Muscle layer of duodenum (tissue), 2 donors: ENCODE data around the gene CEACAM16.
A peak's percentile ranks its signal among the peaks of the same experiment; 100 is the strongest.

Experiments used
- H3K27ac ChIP-seq: one replicate; pipeline ENCODE4 v1.7.0; 2013; ENCODE audit warnings: mild to moderate bottlenecking, low read length
- H3K27me3 ChIP-seq: one replicate; pipeline ENCODE4 v1.7.0; 2013; ENCODE audit warnings: low read depth, mild to moderate bottlenecking, control low read depth, low read length
- H3K36me3 ChIP-seq, 2 donors: one replicate each; pipeline ENCODE4 v1.7.0; 2013; ENCODE audit warnings: low read length in 2 of 2, control low read depth in 1 of 2, mild to moderate bottlenecking in 1 of 2; ENCODE audit not compliant: insufficient read depth in 2 of 2, control insufficient read depth in 1 of 2
- H3K4me1 ChIP-seq, 2 donors: one replicate each; pipeline ENCODE4 v1.7.0; 2013; ENCODE audit warnings: low read length in 2 of 2, mild to moderate bottlenecking in 2 of 2, control low read depth in 1 of 2, moderate library complexity in 1 of 2; ENCODE audit not compliant: insufficient read depth in 2 of 2, control insufficient read depth in 1 of 2
- H3K4me3 ChIP-seq, 2 donors: one replicate each; pipeline ENCODE4 v1.7.0; 2013; ENCODE audit warnings: low read length in 2 of 2, low read depth in 1 of 2, mild to moderate bottlenecking in 1 of 2
- H3K9me3 ChIP-seq, 2 donors: one replicate each; pipeline ENCODE4 v1.7.0; 2013; ENCODE audit warnings: low read length in 2 of 2, control low read depth in 1 of 2, mild to moderate bottlenecking in 1 of 2; ENCODE audit not compliant: control insufficient read depth in 1 of 2
- donor health status: healthy.

Gene CEACAM16

DNA sequence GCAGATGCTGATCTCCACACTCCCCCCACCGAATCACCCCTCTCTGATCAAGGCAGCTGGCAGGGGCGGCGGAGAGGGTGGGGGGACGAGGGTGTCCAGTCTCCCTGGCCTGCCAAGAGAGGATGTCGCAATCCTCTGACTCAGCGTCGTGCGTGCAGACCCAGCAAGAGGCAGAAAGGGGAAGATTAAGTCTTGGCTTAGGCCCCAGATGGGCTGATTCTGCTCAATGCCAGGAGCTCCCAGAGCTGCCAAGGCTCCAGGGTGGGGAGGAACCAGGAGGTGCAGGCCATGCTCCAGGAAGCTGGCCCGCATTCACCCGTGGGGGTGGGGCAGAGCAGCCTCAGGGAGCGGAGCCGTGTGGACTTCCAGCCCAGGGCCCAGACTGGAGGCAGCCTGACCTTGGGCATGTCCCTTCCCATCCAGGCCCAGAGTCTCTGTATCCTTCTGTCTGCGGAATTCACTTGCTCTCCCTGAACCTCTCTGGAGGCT, 42.9 kb downstream of the CEACAM16 start:
- Histone ChIP-seq H3K27me3 (no peaks in the 10 kb centered on the region), H3K9me3 (no peaks in the 10 kb centered on the region), H3K4me1 (peaks cover 27 to 38% of the 10 kb centered on the region in 2 donors), H3K36me3 (no peaks in the 10 kb centered on the region), H3K4me3 (peak overlapping the region in 1 of 2 donors; percentile 16), H3K27ac (peak overlapping the region; percentile 88)

DNA sequence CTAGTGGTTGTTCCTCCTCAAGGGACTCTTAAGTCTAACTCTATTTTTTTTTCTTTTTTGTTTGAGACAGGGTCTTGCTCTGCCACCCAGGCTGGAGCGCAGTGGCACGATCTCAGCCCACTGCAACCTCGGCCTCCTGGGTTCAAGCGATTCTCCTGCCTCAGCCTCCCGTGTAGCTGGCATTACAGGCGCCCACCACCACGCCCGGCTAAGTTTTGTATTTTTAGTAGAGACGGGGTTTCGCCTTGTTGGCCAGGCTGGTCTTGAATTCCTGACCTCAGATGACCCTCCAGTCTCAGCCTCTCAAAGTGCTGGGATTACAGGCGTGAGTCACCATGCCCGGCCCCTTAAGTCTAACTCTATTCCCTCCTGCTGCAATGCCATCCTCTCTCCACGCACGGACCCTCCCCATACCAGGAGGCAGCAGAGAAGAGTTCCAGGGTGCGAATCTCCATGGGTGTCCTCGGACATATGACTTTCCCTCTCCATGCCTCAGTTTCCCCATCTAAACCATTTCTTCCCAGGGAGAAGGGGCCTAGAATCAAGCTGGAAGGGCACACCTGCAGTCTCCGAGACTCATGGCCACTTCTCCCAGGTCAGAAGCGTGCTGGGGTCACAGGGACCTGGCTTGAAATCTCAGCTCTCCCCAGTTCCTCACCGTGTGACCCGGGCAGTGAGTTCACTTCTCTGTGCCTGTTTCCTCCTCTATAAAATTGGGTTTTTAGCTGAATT, 43.5 kb downstream of the CEACAM16 start:
- no peaks in the 10 kb centered on the region for H3K36me3 ChIP-seq
- no peaks in the 10 kb centered on the region for H3K27me3 ChIP-seq
- H3K9me3 ChIP-seq: no peaks in the 10 kb centered on the region
- H3K4me1 ChIP-seq: peaks cover 30 to 38% of the 10 kb centered on the region in 2 donors
- H3K27ac ChIP-seq: peak overlapping the region; percentile 88
- peak overlapping the region in 1 of 2 donors; percentile 16 for H3K4me3 ChIP-seq

DNA sequence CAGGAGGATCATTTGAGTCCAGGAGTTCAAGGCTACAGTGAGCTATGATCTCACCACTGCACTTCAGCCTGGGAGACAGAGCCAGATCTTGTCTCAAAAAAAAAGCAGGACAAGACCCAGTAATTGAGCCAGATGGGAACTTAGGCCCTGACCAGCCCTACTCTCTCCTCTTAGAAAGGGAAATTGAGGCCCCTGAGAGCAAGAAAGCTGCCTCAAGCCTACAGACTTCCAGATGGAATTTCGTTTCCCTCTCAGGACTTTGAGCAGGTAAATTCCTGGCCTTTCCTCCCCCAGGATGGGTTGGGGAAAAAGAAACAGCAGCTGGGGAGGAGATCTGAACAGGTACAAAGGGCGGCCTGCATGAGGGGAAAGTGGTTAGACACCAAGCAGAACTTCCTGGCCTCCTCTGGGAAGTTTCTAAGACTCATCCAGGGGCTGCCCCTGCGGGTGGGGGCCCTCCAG, 46.0 kb downstream of the CEACAM16 start:
- H3K4me3 ChIP-seq: peak overlapping the region in 1 of 2 donors; percentile 34
- H3K36me3 ChIP-seq: peaks cover 0 to 3% of the 10 kb centered on the region in 2 donors
- no peaks in the 10 kb centered on the region for H3K27me3 ChIP-seq
- H3K4me1 ChIP-seq: peaks cover 25 to 33% of the 10 kb centered on the region in 2 donors
- H3K9me3 ChIP-seq: no peaks in the 10 kb centered on the region
- peak overlapping the region; percentile 92 for H3K27ac ChIP-seq

DNA sequence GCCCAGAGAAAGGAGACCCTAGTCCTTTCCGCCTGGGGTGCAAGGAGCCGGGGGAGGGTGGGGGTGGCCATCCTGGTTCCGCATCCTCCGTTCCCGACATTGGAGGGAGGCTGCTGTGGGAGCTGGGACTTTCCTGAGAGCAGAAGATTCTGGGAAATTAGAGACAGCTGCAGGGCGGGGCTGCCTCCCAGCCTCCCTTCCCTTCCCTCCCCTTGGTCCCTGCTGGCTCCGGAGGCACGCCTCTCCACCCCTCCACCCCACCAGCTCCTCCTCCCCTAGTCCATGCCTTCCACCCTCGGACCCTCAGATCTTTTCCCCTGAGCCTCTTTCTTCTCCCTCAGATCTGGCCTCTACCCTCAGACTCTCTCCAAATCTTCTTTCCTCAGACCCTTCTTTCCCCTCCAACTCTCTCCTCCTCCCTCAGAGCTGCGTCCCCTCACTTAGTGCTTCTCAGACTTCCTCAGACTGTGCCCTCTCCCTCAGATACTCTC, 46.4 kb downstream of the CEACAM16 start:
- H3K36me3 ChIP-seq: peaks cover 0 to 4% of the 10 kb centered on the region in 2 donors
- peaks cover 26 to 38% of the 10 kb centered on the region in 2 donors for H3K4me1 ChIP-seq
- no peaks in the 10 kb centered on the region for H3K9me3 ChIP-seq
- peak overlapping the region; percentile 34 to 42 for H3K4me3 ChIP-seq
- peak overlapping the region; percentile 92 for H3K27ac ChIP-seq
- H3K27me3 ChIP-seq: no peaks in the 10 kb centered on the region

DNA sequence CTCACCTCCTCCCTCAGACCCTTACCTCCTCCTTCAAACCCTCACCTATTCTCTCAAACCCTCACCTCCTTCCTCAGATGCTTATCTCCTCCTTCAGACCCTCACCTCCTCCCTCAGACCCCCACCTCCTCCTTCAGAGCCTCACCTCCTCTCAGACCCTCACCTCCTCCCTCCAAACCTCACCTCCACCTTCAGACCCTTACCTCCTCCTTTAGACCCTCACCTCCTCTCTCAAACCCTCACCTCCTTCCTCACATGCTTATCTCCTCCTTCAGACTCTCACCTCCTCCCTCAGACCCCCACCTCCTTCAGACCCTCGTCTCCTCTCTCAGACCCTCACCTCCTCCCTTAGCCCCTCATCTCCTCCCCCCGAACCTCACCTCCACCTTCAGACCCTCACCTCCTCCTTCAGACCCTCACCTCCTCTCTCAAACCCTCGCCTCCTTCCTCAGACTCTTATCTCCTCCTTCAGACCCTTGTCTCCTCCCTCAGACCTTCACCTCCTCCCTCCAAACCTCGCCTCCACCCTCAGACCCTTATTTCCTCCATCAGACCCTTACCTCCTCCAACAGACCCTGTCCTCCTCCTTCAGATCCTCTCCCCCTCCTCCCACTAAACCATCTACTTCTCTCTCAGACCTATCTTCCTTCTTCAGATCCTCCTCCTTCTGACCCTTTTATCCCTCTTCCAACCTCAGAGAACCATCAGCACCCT, 47.1 kb downstream of the CEACAM16 start:
- peaks cover 26 to 40% of the 10 kb centered on the region in 2 donors for H3K4me1 ChIP-seq
- H3K27me3 ChIP-seq: no peaks in the 10 kb centered on the region
- H3K27ac ChIP-seq: peak overlapping the region; percentile 92
- no peaks in the 10 kb centered on the region for H3K9me3 ChIP-seq
- H3K4me3 ChIP-seq: peak overlapping the region in 1 of 2 donors; percentile 42
- peaks cover 1 to 6% of the 10 kb centered on the region in 2 donors for H3K36me3 ChIP-seq

DNA sequence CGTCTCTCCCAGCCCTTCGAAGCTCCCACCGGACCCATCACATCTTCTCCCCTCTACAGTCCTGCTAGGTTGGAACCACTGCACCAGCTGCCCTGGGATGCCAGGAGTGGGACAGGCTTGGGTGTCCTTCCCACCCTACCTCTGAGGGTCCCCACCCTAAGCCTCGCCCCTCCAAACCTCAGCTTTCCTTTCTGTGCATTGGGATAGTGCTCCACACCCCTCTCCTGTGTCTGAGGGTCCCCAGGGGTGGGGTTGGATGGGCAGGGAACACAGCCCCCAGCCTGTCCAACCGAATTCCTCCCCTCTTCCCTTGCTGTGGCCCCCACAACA, 47.6 kb downstream of the CEACAM16 start:
- peak overlapping the region; percentile 33 to 66 for H3K4me3 ChIP-seq

DNA sequence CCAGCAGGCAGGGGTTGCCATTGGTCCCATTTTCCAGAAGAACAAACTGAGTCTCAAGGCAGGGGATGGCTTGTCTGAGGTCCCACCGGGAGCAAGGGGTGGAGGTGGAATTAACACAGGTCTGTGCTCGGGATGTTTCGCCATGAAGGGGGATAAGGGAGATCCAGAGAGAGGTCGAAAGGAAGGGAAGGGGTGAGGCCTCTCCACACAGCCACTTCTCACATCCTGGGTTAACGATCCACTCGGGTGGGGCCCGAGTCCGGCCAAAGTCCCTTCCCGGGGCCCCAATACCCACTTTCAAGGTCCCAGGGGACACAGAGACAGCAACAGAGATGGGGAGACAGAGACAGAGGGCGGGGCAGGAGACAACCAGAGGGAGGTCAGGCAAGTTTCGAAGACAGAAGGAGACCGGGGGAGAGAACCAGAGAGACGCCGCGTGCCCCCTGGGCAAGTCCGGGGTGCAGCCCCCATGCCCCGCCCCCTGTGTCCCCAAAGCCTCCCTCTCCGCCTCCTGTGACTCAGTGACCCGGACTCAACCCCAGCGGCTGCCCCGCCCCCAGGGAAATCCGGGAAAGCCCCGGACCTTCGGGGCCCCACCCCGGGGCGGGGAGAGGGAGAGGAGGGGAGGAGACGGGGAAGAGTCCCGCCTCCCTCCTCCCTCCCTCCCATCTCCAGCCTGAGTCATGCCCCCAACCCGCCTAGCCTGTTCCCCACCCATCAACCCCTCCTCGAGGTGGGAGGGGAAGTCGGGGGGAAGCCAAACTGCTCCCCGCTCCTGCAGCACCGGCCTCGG, 48.2 kb downstream of the CEACAM16 start:
- no peaks in the 10 kb centered on the region for H3K27me3 ChIP-seq
- peaks cover 8 to 13% of the 10 kb centered on the region in 2 donors for H3K36me3 ChIP-seq
- peaks cover 24 to 40% of the 10 kb centered on the region in 2 donors for H3K4me1 ChIP-seq
- H3K9me3 ChIP-seq: no peaks in the 10 kb centered on the region
- peak overlapping the region; percentile 99 for H3K27ac ChIP-seq
- peak overlapping the region; percentile 66 to 87 for H3K4me3 ChIP-seq

More for the DNA sequence above, 47.6 kb downstream of the CEACAM16 start:
- Histone ChIP-seq H3K27me3 (no peaks in the 10 kb centered on the region), H3K27ac (peak overlapping the region; percentile 92), H3K4me1 (peaks cover 26 to 41% of the 10 kb centered on the region in 2 donors), H3K36me3 (peaks cover 7 to 10% of the 10 kb centered on the region in 2 donors), H3K9me3 (no peaks in the 10 kb centered on the region)

DNA sequence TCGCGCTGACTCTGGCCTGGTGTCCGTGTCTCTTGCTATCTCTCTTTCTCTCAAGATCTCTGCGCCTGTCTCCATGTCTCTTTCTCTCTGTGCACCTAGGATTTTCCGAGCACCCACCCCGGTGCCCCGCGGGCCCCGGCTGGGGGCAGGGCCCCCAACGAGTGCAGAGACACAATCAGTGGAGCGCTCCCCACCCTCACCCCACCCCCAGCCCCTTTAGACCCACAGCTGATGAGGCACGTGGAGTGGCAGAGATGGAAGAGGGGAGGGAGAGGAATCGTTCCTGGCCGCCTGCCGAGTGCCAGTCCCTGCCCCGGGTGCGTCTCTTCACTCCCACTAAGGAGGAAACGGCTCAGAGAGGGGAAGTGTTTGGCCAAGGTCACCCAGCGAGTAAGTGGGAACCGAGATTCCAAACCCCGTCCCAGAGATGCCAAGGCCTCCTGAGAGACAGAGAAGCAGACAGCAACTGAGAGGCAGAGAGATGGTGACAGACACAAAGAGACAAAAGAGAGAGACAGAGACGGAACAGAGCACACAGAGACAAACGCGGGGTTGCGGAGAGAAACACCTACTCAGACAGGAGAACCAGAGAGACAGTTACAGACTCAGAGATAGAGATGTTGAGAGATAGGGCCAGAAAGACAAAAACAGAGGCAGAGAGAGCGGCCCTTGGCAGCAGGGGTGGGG, 48.9 kb downstream of the CEACAM16 start:
- Histone ChIP-seq H3K9me3 (no peaks in the 10 kb centered on the region), H3K27me3 (no peaks in the 10 kb centered on the region), H3K36me3 (peaks cover 8 to 20% of the 10 kb centered on the region in 2 donors), H3K27ac (peak overlapping the region; percentile 99), H3K4me3 (peak overlapping the region; percentile 66 to 87), H3K4me1 (peaks cover 23 to 37% of the 10 kb centered on the region in 2 donors)

DNA sequence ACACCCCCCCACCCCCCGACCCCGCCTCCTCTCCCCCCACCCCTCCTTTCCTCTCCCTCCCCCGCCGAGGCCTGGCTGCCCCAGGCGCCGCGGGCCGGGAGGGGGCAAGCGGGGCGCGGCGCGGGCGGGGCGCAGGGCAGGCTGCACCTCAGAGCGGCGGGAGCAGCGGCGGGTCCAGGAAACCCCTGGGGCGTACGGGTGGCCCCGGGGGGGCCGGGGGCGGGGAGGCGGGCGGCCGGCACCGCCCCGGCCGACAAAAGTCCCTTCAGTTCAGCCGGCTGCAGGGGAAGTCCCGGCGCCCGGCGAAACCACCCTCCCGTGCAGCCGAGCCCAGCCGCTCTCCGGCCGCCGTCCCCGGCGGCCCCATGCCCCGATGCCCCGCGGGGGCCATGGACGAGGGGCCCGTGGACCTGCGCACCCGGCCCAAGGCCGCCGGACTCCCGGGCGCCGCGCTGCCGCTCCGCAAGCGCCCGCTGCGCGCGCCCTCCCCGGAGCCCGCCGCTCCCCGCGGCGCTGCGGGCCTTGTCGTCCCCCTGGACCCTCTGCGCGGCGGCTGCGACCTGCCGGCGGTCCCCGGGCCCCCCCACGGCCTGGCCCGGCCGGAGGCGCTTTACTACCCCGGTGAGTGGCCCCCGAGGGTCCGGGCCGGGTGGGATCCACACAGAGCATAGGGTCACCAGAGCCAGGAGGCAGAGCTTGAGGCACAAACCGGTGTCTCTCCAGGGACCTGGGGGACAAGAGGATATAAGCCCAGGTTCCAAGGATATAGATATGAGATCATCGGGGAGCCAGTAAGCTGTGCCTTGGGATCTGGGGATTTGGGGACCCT, 49.7 kb downstream of the CEACAM16 start, which contains the start of gene BCL3:
TSS of gene BCL3 (plus strand) at position 283 of the 829 bp plus-strand sequence. CDS start at position 366, 83 bp downstream.
- H3K4me1 ChIP-seq: peaks cover 24 to 40% of the 10 kb centered on the region in 2 donors
- no peaks in the 10 kb centered on the region for H3K9me3 ChIP-seq
- peak within 1 kb of the TSS; percentile 82 to 94 for H3K4me3 ChIP-seq
- no peaks in the 10 kb centered on the region for H3K27me3 ChIP-seq
- peaks cover 8 to 22% of the 10 kb centered on the region in 2 donors for H3K36me3 ChIP-seq
- H3K27ac ChIP-seq: peak within 1 kb of the TSS; percentile 99

DNA sequence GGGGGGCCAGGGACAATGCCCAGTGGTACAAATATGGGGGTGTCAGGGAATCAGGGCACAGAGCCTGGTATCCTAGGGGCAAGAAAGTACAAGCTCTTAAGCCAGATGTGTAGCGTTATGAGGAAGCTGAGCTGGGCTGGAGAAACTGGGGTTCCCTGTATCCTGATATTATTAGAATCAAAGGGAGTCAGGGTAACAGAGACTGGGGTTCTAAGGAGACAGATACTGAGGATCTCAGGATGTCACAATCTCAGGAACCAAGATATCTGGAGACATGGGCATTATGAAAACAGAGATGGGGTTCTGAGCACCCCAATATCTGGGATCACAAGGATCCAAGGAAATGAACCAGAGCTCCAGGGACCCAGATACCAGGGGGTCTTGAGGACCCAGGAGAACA, 50.3 kb downstream of the CEACAM16 start:
- Histone ChIP-seq H3K27ac (peak overlapping the region; percentile 87), H3K36me3 (peaks cover 8 to 22% of the 10 kb centered on the region in 2 donors), H3K27me3 (no peaks in the 10 kb centered on the region), H3K4me1 (peaks cover 24 to 40% of the 10 kb centered on the region in 2 donors), H3K9me3 (no peaks in the 10 kb centered on the region), H3K4me3 (peak overlapping the region; percentile 82 to 94)
